Body of pancreas (tissue), 4 donors: ENCODE data around the gene CLASP1. TPM values are rescaled to one million over a fixed set of nuclear protein-coding genes. Genes with fewer than 3 reads are reported as not detected.

ENCODE experiments used
- ATAC-seq: fragments of 150-250 bp; one replicate; pipeline ENCODE4 v1.9.1; 2016
- DNase-seq, 4 donors: peaks; one replicate each; pipeline ENCODE4 v3.0.0-alpha.2; 2019
- H3K27ac ChIP-seq, 4 donors: fragments of 200-600 bp; sonication (generic); 1 replicate in 3 of 4; 2 replicates in 1 of 4; pipeline versions ENCODE4 v1.5.1 to v1.6.1; 2016 to 2019; ENCODE audit warnings: mild to moderate bottlenecking in 1 of 4, mixed read lengths in 1 of 4, moderate library complexity in 1 of 4
- H3K27me3 ChIP-seq, 2 donors: fragments of 200-600 bp; sonication (generic); one replicate each; pipeline ENCODE4 v1.6.0; 2016; ENCODE audit warnings: mild to moderate bottlenecking in 1 of 2
- H3K36me3 ChIP-seq, 2 donors: fragments of 200-600 bp; sonication (generic); replicated peaks in 1 of 2; 2 replicates each; pipeline ENCODE4 v1.5.1; 2016; ENCODE audit warnings: low read depth in 2 of 2; ENCODE audit not compliant: insufficient read depth in 1 of 2
- H3K4me1 ChIP-seq: fragments of 200-600 bp; sonication (generic); one replicate; pipeline ENCODE4 v1.6.0; 2016
- H3K4me3 ChIP-seq, 2 donors: fragments of 200-600 bp; sonication (generic); 1 replicate in 1 of 2; 2 replicates in 1 of 2; pipeline ENCODE4 v1.5.1; 2016 to 2019
- H3K9me3 ChIP-seq, 3 donors: fragments of 200-600 bp; sonication (generic); 1 replicate in 2 of 3; 2 replicates in 1 of 3; pipeline ENCODE4 v1.5.1; 2016
- CTCF ChIP-seq, 7 experiments: fragments of 450-650 bp in 4 of 7; fragments of 200-600 bp in 3 of 7; sonication (generic) in 3 of 7; IDR thresholded peaks; one replicate each; pipeline ENCODE4 v1.5.1; 2016 to 2019; ENCODE audit warnings: antibody characterized with exemption in 7 of 7
- POLR2A ChIP-seq, 3 donors: fragments of 450-650 bp; IDR thresholded peaks; one replicate each; pipeline ENCODE4 v1.6.1; 2016; ENCODE audit warnings: antibody characterized with exemption in 3 of 3, mild to moderate bottlenecking in 2 of 3
- WGBS, 2 donors: methylation state at CpG; one replicate each; pipeline ENCODE4 v1.1.5; 2017; 5-methylcytosine and 5-hydroxymethylcytosine counted together
- intact Hi-C: fragments of 100-400 bp; cut with DNase I; formaldehyde crosslinking; loops from one replicate; pipeline ENCODE4 v1.15.1; 2023
- total RNA-seq, 2 donors: library from RNA; depleted of rRNA; stranded (reverse); fragments of >200 nt; gene quantifications; one replicate each; pipeline ENCODE4 v1.1.0, GENCODE V29; 2016

The CLASP1 gene
- total RNA-seq, 2 donors from 2014 or later, result 28.5 to 44.2 TPM

GRCh38 chr2:121577381-121577780 is 71.9 kb downstream of the CLASP1 start:
- Histone ChIP-seq H3K9me3 (no peaks in the 10 kb centered on the region), H3K27me3 (no peaks in the 10 kb centered on the region), H3K27ac (no peak overlapping the region), H3K4me3 (no peak overlapping the region), H3K4me1 (peaks cover 7% of the 10 kb centered on the region), H3K36me3 (no peaks in the 10 kb centered on the region)
- ATAC-seq (no peak), DNase-seq (no peak)
- 77 to 92% methylated on average over 1 of the region's 1 CpG for WGBS, 2 donors
- no peak for TF ChIP-seq POLR2A (IDR thresholded peaks at IDR 0.05)
- TF ChIP-seq CTCF (IDR thresholded peaks at IDR 0.05), result no peak
- intact Hi-C loops, result no loop called here

GRCh38 chr2:121576263-121576662 is 73.0 kb downstream of the CLASP1 start:
- H3K4me1 ChIP-seq, result peaks cover 7% of the 10 kb centered on the region
- DNase-seq (no peak), ATAC-seq (no peak)
- intact Hi-C loops, result no loop called here
- no peak overlapping the region for H3K4me3 ChIP-seq
- no peak overlapping the region for H3K27ac ChIP-seq
- WGBS, 2 donors, result 80 to 100% methylated on average over 1 of the region's 1 CpG
- no peaks in the 10 kb centered on the region for H3K9me3 ChIP-seq
- no peaks in the 10 kb centered on the region for H3K27me3 ChIP-seq
- H3K36me3 ChIP-seq, result no peaks in the 10 kb centered on the region
- TF ChIP-seq CTCF (IDR thresholded peaks at IDR 0.05), result no peak
- TF ChIP-seq POLR2A (IDR thresholded peaks at IDR 0.05), result no peak

- TF ChIP-seq CTCF (IDR thresholded peaks at IDR 0.05) (no peak), POLR2A (IDR thresholded peaks at IDR 0.05) (no peak)
- Histone ChIP-seq H3K4me3 (no peak overlapping the region), H3K36me3 (no peaks in the 10 kb centered on the region), H3K27ac (no peak overlapping the region), H3K9me3 (no peaks in the 10 kb centered on the region), H3K27me3 (no peaks in the 10 kb centered on the region), H3K4me1 (peaks cover 5% of the 10 kb centered on the region)
- ATAC-seq, result no peak
- intact Hi-C loops, result no loop called here
- WGBS, 2 donors, result 93 to 97% methylated on average over 3 of the region's 3 CpGs
- no peak for DNase-seq
Measured at GRCh38 chr2:121575800-121576199, 73.5 kb downstream of the CLASP1 start.

- no peaks in the 10 kb centered on the region for H3K27me3 ChIP-seq
- H3K36me3 ChIP-seq, result no peaks in the 10 kb centered on the region
- WGBS, 2 donors, result 41 to 67% methylated on average over 2 of the region's 2 CpGs
- H3K27ac ChIP-seq, result no peak overlapping the region
- H3K4me1 ChIP-seq, result peaks cover 13% of the 10 kb centered on the region
- intact Hi-C loops, result no loop called here
- TF ChIP-seq POLR2A (IDR thresholded peaks at IDR 0.05) (no peak), CTCF (IDR thresholded peaks at IDR 0.05) (no peak)
- ATAC-seq, result no peak
- DNase-seq, result no peak
- no peaks in the 10 kb centered on the region for H3K9me3 ChIP-seq
- no peak overlapping the region for H3K4me3 ChIP-seq
Measured at GRCh38 chr2:121570667-121571055, 78.6 kb downstream of the CLASP1 start.

- DNase-seq, result no peak
- H3K27ac ChIP-seq, result no peak overlapping the region
- H3K9me3 ChIP-seq, result no peaks in the 10 kb centered on the region
- no peaks in the 10 kb centered on the region for H3K36me3 ChIP-seq
- TF ChIP-seq POLR2A (IDR thresholded peaks at IDR 0.05) (no peak), CTCF (IDR thresholded peaks at IDR 0.05) (no peak)
- ATAC-seq, result no peak
- intact Hi-C loops, result no loop called here
- H3K4me1 ChIP-seq, result peaks cover 18% of the 10 kb centered on the region
- WGBS, 2 donors, result 69 to 72% methylated on average over 2 of the region's 2 CpGs
- H3K4me3 ChIP-seq, result no peak overlapping the region
- H3K27me3 ChIP-seq, result no peaks in the 10 kb centered on the region
Measured at GRCh38 chr2:121570036-121570666, 79.1 kb downstream of the CLASP1 start.
